GM18502 (cell line): ENCODE measurements around the gene C16orf92.

Source experiments
- ATAC-seq: cut with Tn5 transposase; IDR thresholded peaks from one replicate; pipeline ENCODE4 v1.9.1; 2021; ENCODE audit warnings: mild to moderate bottlenecking; ENCODE audit not compliant: unreplicated experiment, poor library complexity

Gene C16orf92

GRCh38 chr16:29988346-29989075, 34.5 kb upstream of the C16orf92 start:
- ATAC-seq = no peak

GRCh38 chr16:29989111-29989858, 33.7 kb upstream of the C16orf92 start:
- no peak for ATAC-seq

GRCh38 chr16:29990034-29990433, 33.0 kb upstream of the C16orf92 start:
- ATAC-seq = no peak

- ATAC-seq = no peak
Observed at GRCh38 chr16:29990883-29991570, 32.0 kb upstream of the C16orf92 start.

- ATAC-seq = no peak
Observed at GRCh38 chr16:29991571-29991904, 31.5 kb upstream of the C16orf92 start.

GRCh38 chr16:29992344-29992967, 30.5 kb upstream of the C16orf92 start:
- no peak for ATAC-seq

GRCh38 chr16:29993191-29993902, 29.7 kb upstream of the C16orf92 start:
- ATAC-seq = no peak

- ATAC-seq = no peak
Observed at GRCh38 chr16:29993903-29994599, 28.9 kb upstream of the C16orf92 start.

- ATAC-seq = peak; percentile 32
Observed at GRCh38 chr16:29994600-29995323, 28.2 kb upstream of the C16orf92 start.

- peak; percentile 54 for ATAC-seq
Observed at GRCh38 chr16:29995324-29995910, 27.6 kb upstream of the C16orf92 start, which contains the start of gene HIRIP3. HIRIP3 (minus strand) TSS chr16:29995617; CDS start chr16:29995605, 12 bp downstream.

GRCh38 chr16:29995911-29996765, 26.9 kb upstream of the C16orf92 start, which contains the start of gene INO80E:
INO80E (plus strand) TSS chr16:29996241; CDS start chr16:29996311, 70 bp downstream.
- peak; percentile 91 for ATAC-seq

- no peak for ATAC-seq
Observed at GRCh38 chr16:29996766-29997250, 26.2 kb upstream of the C16orf92 start.

GRCh38 chr16:29999605-30000004, 23.4 kb upstream of the C16orf92 start:
- ATAC-seq = no peak

- ATAC-seq = no peak
Observed at GRCh38 chr16:30000735-30001631, 22.0 kb upstream of the C16orf92 start.

GRCh38 chr16:30002614-30003346, 20.2 kb upstream of the C16orf92 start:
- ATAC-seq = no peak
